ENCODE data around the gene KLRG1. TPM values are rescaled to one million over a fixed set of nuclear protein-coding genes. Genes with fewer than 3 reads are reported as not detected.

Gene KLRG1
- total and polyA plus RNA-seq, 10 donors, result 2.0 to 35.9 (median 28.0) TPM

GRCh38 chr12:9036227-9036626 lies 46.9 kb downstream of the KLRG1 start:
- intact Hi-C loops (cut with DNase I; ENCODE audit: low total_unique reads), result loop anchor here (5.0 kb wide), 3 partner anchors 84 to 489 kb away; no protein-coding TSS in a partner anchor
- no peak for DNase-seq
- no peak overlapping the region for H3K4me3 ChIP-seq
- no peak overlapping the region for H3K27ac ChIP-seq
- TF ChIP-seq POLR2A (IDR thresholded peaks at IDR 0.05), result no peak
- no peak for TF ChIP-seq POLR2AphosphoS5 (IDR thresholded peaks at IDR 0.05)
- TF ChIP-seq CTCF (IDR thresholded peaks at IDR 0.05 in 8 of 11, conservative IDR thresholded peaks at IDR 0.05 in 3 of 11), result no peak
- no peaks in the 10 kb centered on the region for H3K27me3 ChIP-seq (replicated peaks in 1 of 7)
- 83 to 91% (median 85%) methylated on average over 6 of the region's 6 CpGs for WGBS, 5 donors
- peaks cover 0 to 5% (median 0%) of the 10 kb centered on the region in 8 donors for H3K9me3 ChIP-seq
- peaks cover 0 to 20% (median 1%) of the 10 kb centered on the region in 6 donors for H3K4me1 ChIP-seq
- no peaks in the 10 kb centered on the region for H3K36me3 ChIP-seq

- TF ChIP-seq POLR2A (IDR thresholded peaks at IDR 0.05) (no peak), CTCF (IDR thresholded peaks at IDR 0.05 in 8 of 11, conservative IDR thresholded peaks at IDR 0.05 in 3 of 11) (no peak), POLR2AphosphoS5 (IDR thresholded peaks at IDR 0.05) (no peak)
- WGBS, 5 donors, result 79 to 92% (median 90%) methylated on average over 3 of the region's 3 CpGs
- H3K36me3 ChIP-seq, result no peaks in the 10 kb centered on the region
- H3K27me3 ChIP-seq (replicated peaks in 1 of 7), result no peaks in the 10 kb centered on the region
- peaks cover 0 to 20% (median 1%) of the 10 kb centered on the region in 6 donors for H3K4me1 ChIP-seq
- DNase-seq, result no peak
- intact Hi-C loops (cut with DNase I; ENCODE audit: low total_unique reads), result loop anchor here (5.0 kb wide), 3 partner anchors 85 to 490 kb away; no protein-coding TSS in a partner anchor
- peaks cover 0 to 5% (median 0%) of the 10 kb centered on the region in 8 donors for H3K9me3 ChIP-seq
- H3K4me3 ChIP-seq, result no peak overlapping the region
- H3K27ac ChIP-seq, result no peak overlapping the region
These were observed 48.1 kb downstream of the KLRG1 start for GRCh38 chr12:9037431-9037830.

- Histone ChIP-seq H3K27me3 (replicated peaks in 1 of 7) (no peaks in the 10 kb centered on the region), H3K36me3 (no peaks in the 10 kb centered on the region), H3K27ac (no peak overlapping the region), H3K4me3 (no peak overlapping the region), H3K4me1 (peaks cover 0 to 20% (median 1%) of the 10 kb centered on the region in 6 donors), H3K9me3 (peaks cover 0 to 5% (median 0%) of the 10 kb centered on the region in 8 donors)
- no peak for DNase-seq
- no peak for TF ChIP-seq POLR2AphosphoS5 (IDR thresholded peaks at IDR 0.05)
- TF ChIP-seq CTCF (IDR thresholded peaks at IDR 0.05 in 8 of 11, conservative IDR thresholded peaks at IDR 0.05 in 3 of 11), result peak; percentile 61 to 89 (median 84)
- intact Hi-C loops (cut with DNase I; ENCODE audit: low total_unique reads), result loop anchor here (5.0 kb wide), 3 partner anchors 87 to 492 kb away; no protein-coding TSS in a partner anchor
- WGBS, 5 donors, result 13 to 22% (median 16%) methylated on average over 3 of the region's 3 CpGs
These were observed 50.1 kb downstream of the KLRG1 start for GRCh38 chr12:9039397-9039977.

- intact Hi-C loops (cut with DNase I; ENCODE audit: low total_unique reads), result no loop called here
- TF ChIP-seq POLR2AphosphoS5 (IDR thresholded peaks at IDR 0.05) (no peak), CTCF (IDR thresholded peaks at IDR 0.05 in 8 of 11, conservative IDR thresholded peaks at IDR 0.05 in 3 of 11) (no peak)
- DNase-seq, result no peak
- WGBS, 5 donors, result 79 to 90% (median 88%) methylated on average over 4 to 5 of the region's 5 CpGs
- Histone ChIP-seq H3K4me3 (no peak overlapping the region), H3K4me1 (peaks cover 0 to 20% (median 1%) of the 10 kb centered on the region in 6 donors), H3K27me3 (replicated peaks in 1 of 7) (no peaks in the 10 kb centered on the region), H3K36me3 (no peaks in the 10 kb centered on the region), H3K9me3 (peaks cover 0 to 2% (median 0%) of the 10 kb centered on the region in 8 donors), H3K27ac (no peak overlapping the region)
These were observed 51.3 kb downstream of the KLRG1 start for GRCh38 chr12:9040484-9041186.
